HG03103 (cell line): ENCODE measurements around the gene CCDC88A.

Experiments used
- ATAC-seq: cut with Tn5 transposase; IDR thresholded peaks from one replicate; pipeline ENCODE4 v1.9.1; 2021; ENCODE audit warnings: low read depth; ENCODE audit not compliant: unreplicated experiment

Gene CCDC88A

DNA sequence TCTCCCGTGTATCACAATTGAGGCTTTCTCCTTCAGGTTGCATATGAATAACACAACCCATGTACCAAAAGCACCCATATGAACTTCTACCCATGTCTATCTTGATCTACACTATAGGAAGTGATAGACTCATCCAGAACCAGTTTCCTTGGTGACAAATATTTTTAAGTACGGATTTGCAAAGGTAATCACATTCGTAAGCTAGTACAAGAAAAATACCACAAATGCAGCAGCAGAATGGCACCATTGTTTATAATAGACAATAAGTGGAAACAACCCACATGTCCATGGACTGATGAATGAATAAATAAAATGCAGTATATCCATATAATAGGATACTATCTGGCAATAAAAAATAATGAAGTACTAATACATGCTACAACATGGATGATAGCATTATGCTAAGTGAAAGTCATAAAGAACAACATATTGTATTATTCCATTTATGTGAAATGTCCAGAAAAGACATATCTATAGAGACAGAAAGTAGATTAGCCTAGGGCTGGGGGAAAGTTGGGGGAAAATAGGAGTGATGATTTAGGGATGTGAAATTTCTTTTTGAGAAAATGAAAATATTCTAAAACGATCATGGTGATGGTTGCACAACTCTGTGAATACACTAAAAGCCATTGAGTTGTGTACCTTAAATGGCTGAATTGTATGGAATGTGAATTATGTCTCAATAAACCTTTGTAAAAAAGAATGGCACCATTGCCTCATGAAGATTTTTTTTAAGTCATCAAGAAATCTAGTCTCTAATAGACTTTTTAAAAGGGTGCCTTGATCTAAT, 3.4 kb upstream of the CCDC88A start:
- ATAC-seq, result no peak

DNA sequence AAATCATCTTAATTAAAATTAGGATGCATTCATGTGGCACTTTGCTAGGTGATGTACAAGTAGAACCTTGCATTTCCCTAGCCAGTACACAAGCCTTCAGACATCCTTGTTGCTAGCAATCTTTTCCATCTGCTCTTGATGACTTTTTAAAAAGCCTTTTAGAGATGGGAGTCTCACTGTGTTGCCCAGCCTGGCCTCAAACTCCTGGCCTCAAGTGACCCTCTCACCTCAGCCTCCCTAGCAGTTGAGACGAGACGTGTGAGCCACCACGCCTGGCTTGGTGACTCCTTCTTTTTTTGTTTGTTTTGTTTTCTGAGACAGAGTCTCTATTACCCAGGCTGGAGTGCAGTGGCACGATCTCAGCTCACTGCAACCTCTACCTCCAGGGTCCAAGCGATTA, 1.7 kb upstream of the CCDC88A start:
- no peak for ATAC-seq

DNA sequence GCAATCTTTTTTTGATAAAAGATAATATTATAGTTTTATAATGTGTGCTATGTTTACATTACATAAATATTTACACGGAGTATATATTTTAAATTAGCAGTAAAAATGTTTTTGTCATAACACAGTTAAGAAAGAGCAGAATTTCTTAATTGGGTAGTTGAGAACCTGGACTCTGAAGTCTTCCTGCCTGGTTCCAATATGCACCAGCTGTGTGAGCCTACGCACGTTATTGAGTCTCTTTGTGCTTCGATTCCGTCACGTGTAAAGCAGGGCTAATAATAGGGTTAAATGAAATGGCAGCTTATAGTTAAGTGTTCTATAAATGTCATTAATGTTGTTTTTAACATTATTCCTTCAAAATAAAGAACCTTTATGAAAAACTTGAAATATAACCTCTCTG, 1.2 kb upstream of the CCDC88A start:
- ATAC-seq, result no peak

DNA sequence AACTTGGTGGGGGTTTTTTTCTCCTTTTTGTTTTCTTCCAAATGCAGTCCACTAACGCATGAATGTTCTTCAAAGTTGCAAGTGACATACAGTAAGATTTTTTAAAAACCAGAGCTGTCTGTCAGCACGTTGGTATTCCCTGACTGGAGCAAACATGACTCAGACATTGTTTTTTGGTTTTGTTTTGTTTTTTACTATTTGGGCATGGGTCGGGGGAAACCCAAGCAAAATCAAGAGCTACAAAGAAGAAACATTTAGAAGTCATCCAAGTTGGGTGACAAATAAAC, 726 bp upstream of the CCDC88A start:
- no peak for ATAC-seq

DNA sequence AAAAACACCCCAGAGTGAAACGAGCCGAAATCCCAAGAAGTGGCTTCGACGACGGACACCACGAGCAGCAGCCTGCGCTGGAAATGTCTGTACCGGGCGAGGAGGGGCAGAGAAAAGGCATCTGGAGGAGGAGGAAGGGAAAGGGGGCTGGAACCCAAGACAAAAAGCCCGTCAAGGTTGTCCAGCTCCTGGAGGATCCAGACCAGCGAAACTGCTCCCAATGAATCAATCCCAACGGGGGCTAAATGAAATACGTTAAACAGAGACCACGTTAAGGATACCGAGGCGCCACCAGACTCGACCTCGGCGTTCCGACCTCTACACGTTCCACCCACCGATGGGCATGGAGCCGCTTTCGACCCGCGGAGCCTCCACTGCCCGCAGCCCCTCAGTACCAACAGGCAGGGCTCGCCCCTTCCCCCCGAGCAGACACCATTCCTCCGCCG, 400 bp downstream of the CCDC88A start:
- no peak for ATAC-seq

DNA sequence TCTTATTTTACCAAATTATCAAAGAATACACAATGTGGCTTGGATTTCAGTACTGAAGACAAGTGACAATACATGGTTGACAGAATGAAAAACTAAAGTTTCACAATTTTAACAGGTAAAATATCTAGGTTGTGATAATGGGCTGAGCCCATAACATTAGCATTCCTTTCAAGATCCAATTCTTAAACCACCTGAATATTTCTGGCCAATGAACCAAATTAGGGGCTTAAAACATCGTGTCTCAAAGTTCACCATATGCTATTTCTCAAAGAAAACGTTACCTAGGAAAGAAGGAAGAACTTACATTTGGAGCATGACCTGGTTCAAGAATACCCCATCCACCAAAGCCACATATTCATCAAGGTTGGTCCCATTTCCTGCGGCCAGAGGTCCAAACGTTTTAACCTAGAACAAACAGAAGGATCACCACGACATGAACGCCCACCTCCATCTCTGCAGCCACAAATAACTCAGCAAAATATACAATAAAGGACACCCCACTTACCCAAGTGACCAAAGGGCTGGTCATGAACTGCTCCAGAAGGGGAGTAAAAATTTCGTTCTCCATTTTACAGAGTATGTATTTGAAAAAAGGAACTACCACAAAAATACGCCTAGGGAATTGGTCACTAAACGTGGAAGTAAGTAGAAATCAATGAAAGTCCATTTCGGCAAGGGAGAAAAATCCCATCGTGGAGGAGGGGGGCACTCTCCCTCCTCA, 984 bp downstream of the CCDC88A start:
- no peak for ATAC-seq

DNA sequence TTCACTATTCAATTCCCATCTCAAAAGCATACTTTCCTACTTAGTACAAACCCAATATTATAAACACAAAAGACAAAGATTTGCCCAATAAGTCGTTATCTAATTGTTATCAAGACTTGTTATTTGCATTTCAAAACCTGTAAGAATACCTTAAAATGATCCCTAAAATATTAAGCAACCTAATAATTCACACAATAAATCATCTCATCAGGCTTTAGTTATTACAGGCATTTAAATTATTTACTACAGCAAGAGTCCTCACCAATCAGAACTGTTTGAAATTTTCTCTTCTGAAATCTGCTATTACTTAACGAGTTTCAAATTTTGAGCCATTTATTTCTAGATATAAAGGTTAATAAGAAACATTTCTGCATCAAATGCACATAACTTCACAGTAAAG, 1.6 kb downstream of the CCDC88A start:
- ATAC-seq, result no peak

DNA sequence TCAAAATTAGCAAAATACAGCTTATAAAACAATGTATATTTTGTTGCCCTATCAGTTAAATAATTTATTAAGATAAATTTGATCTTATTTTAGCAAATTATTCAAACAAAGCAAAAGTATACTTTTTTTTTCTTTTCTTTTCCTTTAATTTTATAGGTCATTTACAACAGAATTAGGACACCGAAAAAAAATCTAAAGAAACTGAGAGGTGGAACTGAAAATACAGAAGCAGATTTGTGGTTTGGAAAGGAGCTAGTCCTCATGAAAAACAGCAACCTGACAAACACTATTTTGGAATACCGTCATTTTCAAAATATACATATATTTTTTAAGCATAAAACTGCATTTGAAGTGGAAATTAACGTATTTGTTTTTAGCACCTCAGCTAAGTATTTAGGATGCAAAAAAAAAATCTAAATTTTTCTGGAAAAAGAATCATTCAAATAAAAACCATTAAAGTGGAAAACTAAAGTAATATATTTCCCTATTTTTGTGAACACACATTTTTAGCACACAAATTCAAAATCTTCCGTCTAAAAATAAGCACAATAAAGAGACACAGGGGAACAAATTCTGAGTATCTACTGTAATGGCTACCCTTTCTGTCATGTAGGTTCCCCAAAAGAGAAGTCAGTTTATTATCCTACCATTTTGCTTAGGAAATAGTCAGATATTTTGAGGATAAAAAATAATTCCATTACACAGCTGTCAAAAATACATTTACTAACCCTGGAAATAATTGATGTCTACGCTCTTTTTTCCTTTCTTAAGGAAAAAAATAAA, 2.7 kb downstream of the CCDC88A start:
- ATAC-seq, result no peak

DNA sequence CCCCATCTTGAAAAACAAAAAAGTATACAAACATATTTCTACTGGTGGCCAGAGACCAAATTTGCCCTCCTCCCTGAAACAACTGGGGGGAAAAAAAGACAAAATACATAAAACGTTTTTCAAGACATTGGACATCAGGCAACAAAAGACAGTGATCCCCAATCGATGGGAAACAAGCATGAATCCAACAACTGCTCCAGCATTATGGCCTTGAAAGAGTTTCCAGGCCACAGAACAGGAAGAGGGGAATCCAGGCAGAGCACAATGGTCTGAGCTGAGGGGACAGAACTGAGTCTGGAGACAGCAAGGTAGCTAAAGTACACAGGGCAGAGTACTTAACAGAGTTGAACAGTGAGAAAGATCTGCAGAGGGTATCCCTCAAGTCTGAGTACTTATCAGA, 4.4 kb downstream of the CCDC88A start:
- no peak for ATAC-seq

DNA sequence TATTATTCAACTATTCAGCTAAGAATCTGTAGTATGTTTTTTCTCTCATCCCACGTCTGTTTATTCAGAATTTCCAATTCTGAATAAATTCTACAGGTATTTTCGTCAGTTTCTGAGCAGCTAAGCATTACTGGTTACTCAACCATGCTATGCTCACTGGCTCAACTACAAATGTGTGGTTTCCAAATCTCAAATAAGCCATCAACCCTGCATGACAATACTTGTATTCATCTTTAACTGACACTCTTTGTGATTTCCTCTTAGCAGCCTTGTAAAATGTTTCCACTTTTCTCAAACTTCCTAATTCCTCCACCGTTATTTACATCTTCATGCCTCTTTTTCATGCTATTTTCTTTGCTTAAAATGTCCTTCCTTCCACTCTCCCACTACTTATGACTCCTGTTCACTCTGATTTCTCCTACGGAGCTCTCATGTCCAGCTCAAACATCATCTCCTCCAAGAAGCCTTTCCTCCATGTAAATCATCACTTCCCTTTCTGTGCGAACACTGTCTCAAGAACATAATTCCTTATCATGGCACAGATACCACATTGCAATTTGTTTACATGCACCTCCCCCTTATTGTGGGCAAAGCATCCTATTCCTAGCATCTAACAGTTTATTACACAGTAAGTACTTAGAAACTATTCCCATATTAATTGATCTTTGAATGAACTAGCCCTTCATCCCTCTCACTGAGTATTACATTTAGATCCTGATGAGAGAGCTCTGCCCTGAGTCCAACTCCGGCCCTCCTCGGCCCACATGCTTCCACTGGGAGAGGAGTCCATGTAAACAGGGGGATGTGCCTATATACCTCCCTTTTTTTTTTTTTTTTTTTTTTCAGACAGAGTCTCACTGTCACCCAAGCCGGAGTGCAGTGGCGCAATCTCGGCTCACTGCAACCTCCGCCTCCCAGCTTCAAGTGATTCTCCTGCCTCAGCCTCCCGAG, 10.5 kb downstream of the CCDC88A start:
- ATAC-seq, result peak; percentile 61

DNA sequence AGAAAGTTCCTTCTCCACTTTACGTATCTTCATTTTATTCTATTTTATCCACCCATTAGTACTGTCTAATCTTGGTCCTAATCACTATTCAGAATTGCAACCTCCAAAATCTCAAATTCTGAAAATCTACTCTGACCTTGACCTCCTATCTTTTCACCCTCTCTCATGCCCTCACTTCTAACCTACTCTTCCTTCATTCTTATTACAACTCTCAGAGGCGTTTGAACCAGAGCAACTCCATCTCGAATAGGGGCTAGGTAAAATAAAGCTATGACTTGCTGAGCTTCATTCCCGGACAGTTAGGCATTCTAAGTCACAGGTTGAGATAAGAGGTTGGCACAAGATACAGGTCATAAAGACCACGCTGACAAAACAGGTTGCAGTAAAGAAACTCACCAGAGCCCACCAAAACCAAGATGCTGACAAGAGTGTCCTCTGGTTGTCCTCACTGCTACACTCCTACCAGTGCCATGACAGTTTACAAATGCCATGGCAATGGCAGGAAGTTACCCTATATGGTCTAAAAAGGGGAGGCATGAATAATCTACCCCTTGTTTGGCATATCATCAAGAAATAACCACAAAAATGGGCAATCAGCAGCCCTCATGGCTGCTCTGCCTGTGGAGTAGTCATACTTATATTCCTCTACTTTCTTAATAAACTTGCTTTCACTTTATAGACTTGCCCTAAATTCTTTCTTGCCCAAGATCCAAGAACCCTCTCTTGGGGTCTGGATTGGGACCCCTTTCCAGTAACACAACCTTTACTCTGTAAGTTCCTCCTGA, 11.4 kb downstream of the CCDC88A start:
- peak; percentile 9 for ATAC-seq

DNA sequence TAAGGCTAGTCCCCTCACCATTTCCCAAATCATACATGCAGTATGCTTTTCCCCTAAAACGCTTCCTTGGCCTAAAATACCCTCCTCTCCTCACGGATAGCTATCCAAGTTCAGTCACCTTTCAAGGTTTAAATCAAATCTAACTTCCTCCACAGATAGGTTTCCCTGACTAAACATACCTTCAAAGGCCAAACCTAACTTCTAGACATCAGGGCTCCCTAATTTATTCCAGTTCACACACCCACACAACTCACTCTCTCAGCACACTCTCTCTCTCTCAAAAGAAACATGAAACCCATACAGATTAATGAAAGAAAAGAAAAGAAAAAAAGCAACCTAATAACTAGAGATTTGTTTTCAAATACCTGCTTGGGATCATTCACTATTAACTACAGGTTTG, 14.5 kb downstream of the CCDC88A start:
- no peak for ATAC-seq

DNA sequence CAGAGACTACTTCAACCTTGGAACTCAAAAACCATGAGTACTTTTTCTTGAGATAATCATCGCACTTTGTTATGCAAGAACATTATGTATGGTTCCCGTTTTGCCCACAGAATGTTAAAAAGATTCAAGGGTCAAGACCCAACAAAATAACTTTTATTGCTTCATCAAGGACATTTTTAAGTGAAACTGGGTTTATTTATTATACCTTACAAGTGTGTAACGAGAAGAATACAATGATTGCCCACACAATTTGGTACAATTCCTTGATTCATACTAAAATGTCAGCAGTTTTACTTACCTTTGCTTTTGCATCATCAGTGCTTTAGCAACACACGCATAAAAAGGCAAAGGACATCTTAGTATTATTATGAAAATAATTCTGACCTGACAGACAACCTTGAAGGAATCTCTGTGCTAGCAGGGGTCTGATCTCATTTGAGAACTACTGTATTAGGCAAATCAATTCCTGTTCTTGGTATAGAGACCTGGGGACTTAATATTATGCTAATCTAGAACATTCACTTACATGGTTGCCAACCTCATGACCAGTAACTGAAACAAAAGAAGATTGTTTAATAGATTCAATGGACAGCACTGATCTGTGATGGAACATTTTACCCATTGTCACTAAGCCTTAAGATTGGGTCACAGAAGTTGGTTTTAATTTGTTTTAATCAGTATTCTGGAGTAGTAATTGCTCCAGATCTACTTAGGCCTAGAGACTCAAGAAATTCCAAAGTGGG, 16.2 kb downstream of the CCDC88A start:
- ATAC-seq, result no peak

DNA sequence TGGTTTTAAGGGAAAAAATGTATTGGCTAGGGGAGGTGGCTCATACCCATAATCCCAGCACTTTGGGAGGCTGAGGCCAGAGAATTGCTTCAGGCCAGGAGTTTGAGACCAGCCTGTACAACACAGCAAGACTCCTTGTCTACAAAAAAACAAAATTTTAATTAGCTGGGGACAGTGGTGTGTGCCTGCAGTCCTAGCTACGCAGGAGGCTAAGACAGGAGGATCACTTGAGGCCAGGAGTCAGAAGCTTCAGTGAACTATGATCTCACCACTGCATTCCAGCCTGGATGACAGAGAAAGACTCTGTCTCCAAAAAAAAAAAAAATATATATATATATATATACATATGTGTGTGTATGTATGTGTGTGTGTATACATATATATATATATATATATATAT, 18.5 kb downstream of the CCDC88A start:
- ATAC-seq, result no peak

DNA sequence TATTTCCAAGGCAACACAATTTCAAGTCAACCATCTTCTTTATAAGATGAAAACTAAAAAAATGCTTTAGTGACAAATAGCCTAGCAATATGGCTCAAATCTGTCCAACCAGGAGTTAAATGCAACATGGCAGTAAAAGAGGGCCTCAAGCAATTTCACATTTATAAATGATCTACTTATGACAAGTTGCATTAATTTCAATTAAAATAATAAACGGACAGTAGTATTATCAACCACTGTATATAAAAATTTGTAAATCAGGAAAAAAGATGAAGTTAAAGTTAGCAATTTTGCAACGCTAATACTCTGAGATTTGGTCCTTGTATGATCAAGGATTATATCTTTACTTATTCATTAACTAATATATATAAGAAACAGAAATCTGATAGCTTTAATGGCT, 19.3 kb downstream of the CCDC88A start:
- ATAC-seq, result no peak

DNA sequence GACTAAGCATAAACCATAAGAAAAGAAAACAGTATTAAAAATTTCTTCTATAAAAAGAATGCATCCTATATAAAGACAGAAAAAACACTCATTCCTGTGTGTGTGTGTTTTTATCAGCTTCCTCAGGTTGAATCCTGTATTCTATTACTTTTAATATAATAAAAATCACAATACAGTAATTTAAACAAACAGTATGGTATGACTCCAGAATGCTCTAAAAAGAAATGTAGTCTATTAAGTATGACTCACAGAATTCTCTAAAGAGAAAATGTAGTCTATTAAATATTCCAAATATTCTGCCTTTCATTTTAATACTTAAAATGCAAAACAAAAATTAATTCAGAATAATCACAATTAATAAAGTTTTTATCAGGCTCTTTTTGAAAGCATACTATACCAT, 19.8 kb downstream of the CCDC88A start:
- ATAC-seq, result no peak

DNA sequence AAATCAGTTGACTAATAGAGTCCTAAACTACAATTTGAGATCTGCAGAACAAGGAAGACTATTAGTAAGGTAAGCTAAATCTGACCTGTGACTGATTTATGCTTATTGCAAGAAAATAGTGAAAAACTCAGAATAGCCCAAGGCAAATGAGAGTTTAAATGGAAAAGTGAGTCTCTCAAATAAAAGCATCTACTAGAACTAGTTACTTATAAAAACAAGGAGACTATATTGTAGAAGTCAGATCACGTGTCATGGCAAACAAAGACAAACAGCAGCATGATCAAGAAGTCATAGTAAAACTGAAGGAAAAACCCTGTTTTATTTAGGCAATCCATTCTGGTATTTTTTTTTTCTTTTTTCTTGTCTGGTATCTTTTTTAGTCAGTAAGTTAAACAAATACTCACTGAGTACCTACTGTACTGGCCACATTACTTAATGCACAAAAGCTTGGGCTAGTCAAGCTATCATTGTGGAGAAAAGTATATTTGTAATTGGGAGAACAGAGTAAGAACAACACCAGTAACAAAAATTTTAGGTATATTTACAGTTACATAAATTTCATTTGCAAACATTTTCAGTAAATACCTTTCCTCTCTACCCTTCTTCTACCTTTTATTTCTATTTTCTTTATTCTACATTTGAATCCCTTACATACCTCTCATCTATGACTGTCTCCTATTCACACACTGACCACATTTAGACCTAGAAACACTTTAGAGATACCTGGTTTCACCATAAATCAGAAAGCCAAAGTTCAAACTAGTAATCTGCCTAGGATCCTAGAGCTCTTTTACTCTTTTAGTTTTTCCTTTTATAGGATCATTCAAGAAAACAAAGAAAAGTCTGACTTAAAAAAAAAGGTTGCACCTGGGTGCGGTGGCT, 23.7 kb downstream of the CCDC88A start:
- ATAC-seq, result no peak

DNA sequence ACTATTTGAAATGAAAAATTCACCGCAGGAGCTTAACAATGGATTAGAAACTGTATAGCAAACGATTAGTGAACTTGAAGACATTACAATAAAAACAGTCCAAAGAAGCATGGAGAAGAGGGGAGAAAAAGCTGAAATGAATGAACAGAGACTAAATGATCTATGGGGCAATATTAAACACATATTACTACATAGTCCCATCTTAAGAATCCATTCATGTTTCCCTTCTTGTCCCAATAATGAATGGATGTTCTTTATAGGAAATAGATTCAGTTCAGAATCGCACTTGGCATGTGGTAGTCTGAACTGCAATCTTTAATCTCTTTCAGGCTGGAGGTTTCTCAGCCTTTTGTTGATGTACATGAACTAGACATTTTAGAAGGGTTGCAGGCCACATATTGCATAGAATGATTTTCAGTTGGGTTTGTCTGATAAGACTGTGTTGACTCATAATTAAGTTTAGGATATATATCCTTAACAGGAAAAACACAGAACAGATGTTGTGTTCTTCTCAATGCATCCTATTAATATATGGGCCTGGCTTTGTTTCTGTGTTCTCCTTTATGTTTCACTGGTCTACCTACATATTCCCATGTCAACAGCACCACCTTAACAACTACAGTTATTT, 27.9 kb downstream of the CCDC88A start:
- ATAC-seq, result no peak
